GM13977 (cell line): ENCODE results near the gene LSM14B.
"Not testable (repeated sequence)": the region's sequence is repeated elsewhere in the genome, so short reads cannot be mapped to it uniquely, and the experiment has no call there.

Experiments
- DNase-seq: peaks from one replicate; pipeline ENCODE4 v3.0.0; 2012; ENCODE audit warnings: low spot score
- CTCF ChIP-seq: IDR thresholded peaks from 2 replicates; pipeline ENCODE4 v1.5.1; 2012; ENCODE audit warnings: mild to moderate bottlenecking, control low read depth; ENCODE audit not compliant: insufficient read depth; ENCODE audit errors: extremely low read depth, missing control alignments
- in situ Hi-C: fragments of 300-500 bp; cut with MboI; formaldehyde crosslinking; loops from one replicate; pipeline ENCODE4 v1.12.0; 2022; ENCODE audit warnings: low sequenced_read_pairs, low pct_unique_long_range_greater_than_20kb, mixed read lengths, inconsistent platforms; ENCODE audit not compliant: unreplicated experiment

LSM14B gene

DNA sequence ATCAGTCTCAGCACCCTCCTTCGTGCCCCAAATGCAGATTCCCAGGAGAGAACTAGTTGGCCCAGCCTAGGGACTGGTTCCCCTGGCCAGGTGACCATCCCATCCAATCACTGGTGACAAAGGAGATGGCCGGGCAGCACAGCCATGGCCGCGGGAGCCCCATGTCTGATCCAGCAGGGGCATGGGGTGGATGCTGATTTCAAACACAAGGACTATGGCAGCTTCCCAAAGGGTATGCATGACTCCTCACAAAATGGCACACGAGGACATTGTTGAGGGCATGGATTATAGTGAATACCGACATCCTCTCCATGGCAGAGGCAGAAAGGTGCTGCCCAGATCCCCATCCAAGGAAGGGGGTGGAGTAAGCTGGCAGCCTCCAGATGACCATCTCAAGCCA, 9.9 kb upstream of the LSM14B start:
- in situ Hi-C loops = no loop called here
- no peak for TF ChIP-seq CTCF
- no peak for DNase-seq

- in situ Hi-C loops = no loop called here
- DNase-seq = no peak
- TF ChIP-seq CTCF = no peak
Observed at GRCh38 chr20:62114894-62115293, 7.4 kb upstream of the LSM14B start.

GRCh38 chr20:62115800-62116407, 6.4 kb upstream of the LSM14B start:
- DNase-seq, in situ Hi-C loops: not testable (repeated sequence)

GRCh38 chr20:62116558-62117361, 5.5 kb upstream of the LSM14B start:
- in situ Hi-C loops = no loop called here
- DNase-seq = no peak
- TF ChIP-seq CTCF = no peak

GRCh38 chr20:62117362-62117646, 5.0 kb upstream of the LSM14B start:
- DNase-seq = no peak
- in situ Hi-C loops = no loop called here
- no peak for TF ChIP-seq CTCF

- DNase-seq = no peak
- TF ChIP-seq CTCF = no peak
- in situ Hi-C loops = no loop called here
Observed at GRCh38 chr20:62117658-62118057, 4.6 kb upstream of the LSM14B start.

GRCh38 chr20:62118113-62119043, 3.9 kb upstream of the LSM14B start:
- DNase-seq = no peak
- in situ Hi-C loops = no loop called here
- TF ChIP-seq CTCF = no peak
